Osteocyte (in vitro differentiated cells): ENCODE data around the gene UBAC2. TPM values are rescaled to one million over a fixed set of nuclear protein-coding genes. Genes with fewer than 3 reads are reported as not detected.

Experiments
- DNase-seq: peaks from one replicate; pipeline ENCODE4 v3.0.0; 2021; ENCODE audit warnings: mixed read lengths; ENCODE audit not compliant: unreplicated experiment; ENCODE audit errors: extremely low spot score
- H3K27ac Mint-ChIP-seq: one replicate; pipeline ENCODE4 v1.8.0; 2021; ENCODE audit warnings: mild to moderate bottlenecking, mixed read lengths; ENCODE audit not compliant: unreplicated experiment
- H3K27me3 Mint-ChIP-seq: one replicate; pipeline ENCODE4 v1.8.0; 2021; ENCODE audit warnings: mixed read lengths; ENCODE audit not compliant: unreplicated experiment
- H3K36me3 Mint-ChIP-seq: one replicate; pipeline ENCODE4 v1.8.0; 2021; ENCODE audit warnings: mixed read lengths; ENCODE audit not compliant: unreplicated experiment
- H3K4me1 Mint-ChIP-seq: one replicate; pipeline ENCODE4 v1.8.0; 2021; ENCODE audit warnings: mixed read lengths; ENCODE audit not compliant: unreplicated experiment
- H3K4me3 Mint-ChIP-seq: one replicate; pipeline ENCODE4 v1.8.0; 2021; ENCODE audit warnings: mild to moderate bottlenecking, moderate library complexity, mixed read lengths; ENCODE audit not compliant: unreplicated experiment
- H3K9me3 Mint-ChIP-seq: one replicate; pipeline ENCODE4 v1.8.0; 2021; ENCODE audit warnings: mixed read lengths; ENCODE audit not compliant: unreplicated experiment
- CTCF ChIP-seq: fragments of 200-600 bp; sonication (generic); IDR thresholded peaks from 2 replicates; pipeline ENCODE4 v1.5.0; 2021; ENCODE audit warnings: antibody characterized with exemption, mild to moderate bottlenecking, moderate library complexity
- total RNA-seq: library from RNA; stranded (reverse); gene quantifications from 2 replicates; pipeline ENCODE4 v1.2.1, GENCODE V29; 2021

Gene UBAC2
- total RNA-seq, 1 donor from 2014 or later = 64.0 TPM

GRCh38 chr13:99351772-99352171 is 151.1 kb downstream of the UBAC2 start:
- Mint-ChIP-seq H3K9me3 (no peaks in the 10 kb centered on the region), H3K4me3 (no peak overlapping the region), H3K27me3 (no peaks in the 10 kb centered on the region), H3K36me3 (peaks cover 25% of the 10 kb centered on the region), H3K27ac (no peak overlapping the region), H3K4me1 (peaks cover 16% of the 10 kb centered on the region)
- no peak for TF ChIP-seq CTCF
- no peak for DNase-seq

DNA sequence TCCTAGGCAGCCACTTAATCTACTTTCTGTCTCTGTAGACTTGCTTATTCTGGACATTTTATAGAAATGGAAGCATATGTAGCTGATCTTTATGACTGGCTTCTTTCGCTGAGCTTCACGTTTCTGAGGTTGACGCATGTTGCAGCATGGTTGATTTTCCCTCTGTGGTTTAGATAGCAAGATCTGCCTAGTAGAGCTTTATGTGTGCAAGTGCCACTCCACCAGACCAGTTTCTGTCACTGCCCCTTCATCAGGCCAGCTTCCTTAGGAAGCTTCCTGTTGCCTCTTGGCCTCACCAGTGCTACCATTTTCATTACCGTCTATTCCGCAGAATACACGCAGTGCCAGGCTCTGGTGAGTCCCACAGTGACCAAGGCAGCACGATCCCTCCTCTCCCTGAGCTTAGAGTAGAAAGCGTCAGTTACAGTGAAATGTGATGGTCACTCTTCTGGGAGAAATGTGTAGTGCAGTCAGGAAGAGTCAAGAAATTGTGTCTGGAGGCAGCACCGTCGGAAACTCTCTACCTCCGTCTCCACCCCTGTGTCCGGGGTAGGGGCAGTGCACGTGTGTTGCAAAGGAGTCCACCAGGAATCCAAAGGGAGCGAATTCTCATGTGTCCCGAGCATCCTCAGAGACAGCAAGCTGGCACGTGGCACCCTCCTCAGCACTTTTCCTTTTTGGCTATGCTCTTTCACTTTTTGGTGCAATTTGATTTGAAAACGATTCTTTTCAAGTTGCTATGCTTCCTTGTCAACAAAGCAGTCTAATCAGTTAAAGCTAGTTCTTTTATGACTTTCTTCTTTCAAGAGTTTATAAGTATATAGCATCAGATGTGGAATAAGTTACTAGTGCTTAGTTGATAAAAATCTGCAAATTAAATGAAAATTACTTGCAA is 151.9 kb downstream of the UBAC2 start:
- Mint-ChIP-seq H3K27ac (no peak overlapping the region), H3K27me3 (no peaks in the 10 kb centered on the region), H3K9me3 (no peaks in the 10 kb centered on the region), H3K4me3 (no peak overlapping the region), H3K36me3 (peaks cover 22% of the 10 kb centered on the region), H3K4me1 (peaks cover 24% of the 10 kb centered on the region)
- no peak for DNase-seq
- no peak for TF ChIP-seq CTCF

DNA sequence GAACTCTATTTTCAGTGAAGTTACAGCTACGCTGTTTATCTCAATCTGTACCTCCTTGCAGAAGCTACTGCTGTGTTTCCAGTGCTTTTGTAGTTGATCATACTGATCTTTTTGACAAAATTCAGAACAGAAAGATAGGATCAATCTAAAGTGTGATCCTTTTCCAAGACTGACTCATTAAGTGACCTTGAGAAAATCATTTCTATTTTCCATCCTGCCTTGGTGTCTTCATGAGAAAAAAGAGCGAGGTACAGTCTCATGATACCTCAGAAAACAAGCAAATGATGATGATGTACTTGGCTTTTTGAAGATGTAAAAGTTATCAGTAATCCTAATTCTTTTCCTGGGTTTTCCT is 152.6 kb downstream of the UBAC2 start:
- H3K4me1 Mint-ChIP-seq = peaks cover 29% of the 10 kb centered on the region
- H3K9me3 Mint-ChIP-seq = no peaks in the 10 kb centered on the region
- H3K36me3 Mint-ChIP-seq = peaks cover 19% of the 10 kb centered on the region
- TF ChIP-seq CTCF = no peak
- no peak overlapping the region for H3K4me3 Mint-ChIP-seq
- no peak overlapping the region for H3K27ac Mint-ChIP-seq
- no peaks in the 10 kb centered on the region for H3K27me3 Mint-ChIP-seq
- no peak for DNase-seq

- TF ChIP-seq CTCF = no peak
- Mint-ChIP-seq H3K27ac (no peak overlapping the region), H3K36me3 (peaks cover 19% of the 10 kb centered on the region), H3K9me3 (no peaks in the 10 kb centered on the region), H3K27me3 (no peaks in the 10 kb centered on the region), H3K4me3 (no peak overlapping the region), H3K4me1 (peaks cover 29% of the 10 kb centered on the region)
- DNase-seq = no peak
These were observed 153.2 kb downstream of the UBAC2 start for GRCh38 chr13:99353836-99354235.

DNA sequence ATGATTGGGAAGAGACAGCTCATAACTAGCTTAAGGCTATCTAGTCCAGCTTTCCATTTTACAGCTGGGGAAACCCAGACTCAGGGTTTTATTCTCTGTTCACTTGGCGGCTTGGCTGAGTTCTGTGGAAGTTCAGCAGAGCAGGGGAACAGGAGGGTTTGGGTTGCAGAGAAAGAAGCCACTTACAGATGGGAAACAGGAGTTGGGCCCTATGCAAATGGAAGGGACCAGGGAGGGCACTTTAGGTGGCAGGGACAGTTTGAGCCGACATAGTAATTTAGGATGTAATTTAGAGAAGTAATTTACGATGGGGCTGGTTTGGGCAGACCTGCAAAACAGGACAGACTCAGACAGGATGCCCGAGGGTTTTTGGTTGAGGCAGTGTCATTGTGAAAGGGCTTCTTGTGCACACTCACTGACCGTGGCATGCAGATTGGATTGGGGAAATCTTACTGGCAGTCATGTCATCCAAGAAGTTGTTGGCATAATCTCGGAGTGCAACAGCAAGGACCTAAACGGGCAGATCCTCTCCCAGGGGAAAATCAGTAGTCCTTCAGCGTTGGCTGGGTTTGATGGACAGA is 153.8 kb downstream of the UBAC2 start:
- DNase-seq = no peak
- H3K27me3 Mint-ChIP-seq = no peaks in the 10 kb centered on the region
- H3K4me3 Mint-ChIP-seq = no peak overlapping the region
- no peak for TF ChIP-seq CTCF
- H3K4me1 Mint-ChIP-seq = peaks cover 29% of the 10 kb centered on the region
- no peaks in the 10 kb centered on the region for H3K9me3 Mint-ChIP-seq
- H3K27ac Mint-ChIP-seq = peak overlapping the region; percentile 61
- peaks cover 19% of the 10 kb centered on the region for H3K36me3 Mint-ChIP-seq
